ENCODE data around the gene LLGL1. TPM values are rescaled to one million over a fixed set of nuclear protein-coding genes. Genes with fewer than 3 reads are reported as not detected.

LLGL1 gene
- polyA plus RNA-seq, 3 donors = 0.52 to 10.8 (median 0.76) TPM

- Histone ChIP-seq H2AFZ (ENCODE audit: insufficient read depth, low read depth, low read length, poor library complexity, severe bottlenecking) (no peak overlapping the region), H3K36me3 (replicated peaks in 1 of 2; ENCODE audit: control insufficient read depth in 1 of 2, insufficient read depth in 2 of 2, low read length in 2 of 2) (peaks cover 42 to 64% of the 10 kb centered on the region in 2 donors), H4K20me1 (ENCODE audit: insufficient read depth, low read length) (peaks cover 17% of the 10 kb centered on the region), H3K79me2 (ENCODE audit: insufficient read depth, low read length) (no peaks in the 10 kb centered on the region), H3K27me3 (ENCODE audit: control insufficient read depth in 2 of 2, insufficient read depth in 2 of 2, low read length in 2 of 2) (no peaks in the 10 kb centered on the region), H3K4me1 (ENCODE audit: control insufficient read depth in 1 of 2, insufficient read depth in 2 of 2, low read length in 2 of 2) (no peaks in the 10 kb centered on the region), H3K9me3 (replicated peaks in 1 of 2; ENCODE audit: control insufficient read depth in 1 of 2, insufficient read depth in 1 of 2, low read length in 2 of 2) (no peaks in the 10 kb centered on the region), H3K4me2 (replicated peaks; ENCODE audit: extremely low read depth, low read length, poor library complexity, severe bottlenecking) (no peak overlapping the region), H3K9ac (ENCODE audit: insufficient read depth, low read length, poor library complexity, severe bottlenecking) (no peak overlapping the region), H3K27ac (ENCODE audit: low read depth in 1 of 2, low read length in 2 of 2) (no peak overlapping the region), H3K4me3 (replicated peaks in 1 of 3; ENCODE audit: low read depth in 2 of 3, low read length in 3 of 3) (no peak overlapping the region)
- Mint-ChIP-seq H3K36me3 (peaks cover 35 to 60% of the 10 kb centered on the region in 2 donors), H3K27me3 (ENCODE audit: low read depth in 3 of 3) (peaks cover 0 to 2% (median 2%) of the 10 kb centered on the region in 3 donors), H3K9me3 (no peaks in the 10 kb centered on the region), H3K4me3 (no peak overlapping the region), H3K27ac (peak overlapping the region in 1 of 7 donors; percentile 23), H3K4me1 (no peaks in the 10 kb centered on the region)
- 97% methylated on average over 14 of the region's 19 CpGs for WGBS (ENCODE audit: insufficient coverage)
- no peak for TF ChIP-seq CTCF (IDR thresholded peaks at IDR 0.05)
- intact Hi-C loops (cut with micrococcal nuclease) = no loop called here
- no peak for DNase-seq
Observed at GRCh38 chr17:18240449-18240848, 15.0 kb downstream of the LLGL1 start.

GRCh38 chr17:18241229-18241871 is 15.9 kb downstream of the LLGL1 start:
- H3K4me3 ChIP-seq (replicated peaks in 1 of 3; ENCODE audit: low read depth in 2 of 3, low read length in 3 of 3) = no peak overlapping the region
- no peak overlapping the region for H3K9ac ChIP-seq (ENCODE audit: insufficient read depth, low read length, poor library complexity, severe bottlenecking)
- no peak overlapping the region for H3K27ac ChIP-seq (ENCODE audit: low read depth in 1 of 2, low read length in 2 of 2)
- H3K9me3 ChIP-seq (replicated peaks in 1 of 2; ENCODE audit: control insufficient read depth in 1 of 2, insufficient read depth in 1 of 2, low read length in 2 of 2) = no peaks in the 10 kb centered on the region
- no peak for TF ChIP-seq CTCF (IDR thresholded peaks at IDR 0.05)
- H3K79me2 ChIP-seq (ENCODE audit: insufficient read depth, low read length) = no peaks in the 10 kb centered on the region
- intact Hi-C loops (cut with micrococcal nuclease) = no loop called here
- H3K27ac Mint-ChIP-seq = no peak overlapping the region
- no peak for DNase-seq
- peaks cover 0 to 2% (median 2%) of the 10 kb centered on the region in 3 donors for H3K27me3 Mint-ChIP-seq (ENCODE audit: low read depth in 3 of 3)
- no peak overlapping the region for H3K4me3 Mint-ChIP-seq
- peaks cover 48 to 66% of the 10 kb centered on the region in 2 donors for H3K36me3 ChIP-seq (replicated peaks in 1 of 2; ENCODE audit: control insufficient read depth in 1 of 2, insufficient read depth in 2 of 2, low read length in 2 of 2)
- H3K4me1 Mint-ChIP-seq = no peaks in the 10 kb centered on the region
- peaks cover 26% of the 10 kb centered on the region for H4K20me1 ChIP-seq (ENCODE audit: insufficient read depth, low read length)
- H3K27me3 ChIP-seq (ENCODE audit: control insufficient read depth in 2 of 2, insufficient read depth in 2 of 2, low read length in 2 of 2) = no peaks in the 10 kb centered on the region
- H3K36me3 Mint-ChIP-seq = peaks cover 37 to 61% of the 10 kb centered on the region in 2 donors
- no peaks in the 10 kb centered on the region for H3K4me1 ChIP-seq (ENCODE audit: control insufficient read depth in 1 of 2, insufficient read depth in 2 of 2, low read length in 2 of 2)
- WGBS (ENCODE audit: insufficient coverage) = 94% methylated on average over 19 of the region's 28 CpGs
- no peaks in the 10 kb centered on the region for H3K9me3 Mint-ChIP-seq
- H3K4me2 ChIP-seq (replicated peaks; ENCODE audit: extremely low read depth, low read length, poor library complexity, severe bottlenecking) = no peak overlapping the region
- H2AFZ ChIP-seq (ENCODE audit: insufficient read depth, low read depth, low read length, poor library complexity, severe bottlenecking) = no peak overlapping the region
